Measurements from ENCODE around the gene ZNF316.

DNA sequence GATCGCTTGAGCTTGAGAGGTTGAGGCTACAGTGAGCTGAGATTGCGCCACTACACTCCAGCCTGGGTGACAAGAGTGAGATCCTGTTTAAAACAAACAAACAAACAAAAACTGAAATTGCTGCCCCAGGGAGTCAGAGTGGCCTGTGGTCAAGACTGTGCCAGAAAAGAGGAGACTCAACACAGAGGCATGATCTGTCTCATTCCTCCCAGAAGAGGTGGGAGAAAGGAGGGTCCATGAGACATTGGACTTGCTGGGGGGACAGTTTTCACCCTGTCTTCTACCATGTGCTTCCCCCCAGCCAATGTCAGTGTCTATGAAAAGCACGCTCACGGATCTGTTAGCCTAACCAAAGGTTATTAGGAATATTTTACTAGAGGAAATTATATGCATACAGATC is 18.5 kb upstream of the ZNF316 start:
- TF ChIP-seq, protein P1, sequence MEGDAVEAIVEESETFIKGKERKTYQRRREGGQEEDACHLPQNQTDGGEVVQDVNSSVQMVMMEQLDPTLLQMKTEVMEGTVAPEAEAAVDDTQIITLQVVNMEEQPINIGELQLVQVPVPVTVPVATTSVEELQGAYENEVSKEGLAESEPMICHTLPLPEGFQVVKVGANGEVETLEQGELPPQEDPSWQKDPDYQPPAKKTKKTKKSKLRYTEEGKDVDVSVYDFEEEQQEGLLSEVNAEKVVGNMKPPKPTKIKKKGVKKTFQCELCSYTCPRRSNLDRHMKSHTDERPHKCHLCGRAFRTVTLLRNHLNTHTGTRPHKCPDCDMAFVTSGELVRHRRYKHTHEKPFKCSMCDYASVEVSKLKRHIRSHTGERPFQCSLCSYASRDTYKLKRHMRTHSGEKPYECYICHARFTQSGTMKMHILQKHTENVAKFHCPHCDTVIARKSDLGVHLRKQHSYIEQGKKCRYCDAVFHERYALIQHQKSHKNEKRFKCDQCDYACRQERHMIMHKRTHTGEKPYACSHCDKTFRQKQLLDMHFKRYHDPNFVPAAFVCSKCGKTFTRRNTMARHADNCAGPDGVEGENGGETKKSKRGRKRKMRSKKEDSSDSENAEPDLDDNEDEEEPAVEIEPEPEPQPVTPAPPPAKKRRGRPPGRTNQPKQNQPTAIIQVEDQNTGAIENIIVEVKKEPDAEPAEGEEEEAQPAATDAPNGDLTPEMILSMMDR (IDR thresholded peaks at IDR 0.05), result no peak
- TF ChIP-seq POLR2A (IDR thresholded peaks at IDR 0.05), result no peak

Measured in thyroid gland (tissue), 4 donors.